MV-4-11 (cell line): ENCODE results near the gene SYPL1.

Experiments
- DNase-seq: peaks from one replicate; lab custom pipeline; 2025; lab: John Stamatoyannopoulos, UW

The SYPL1 gene

GRCh38 chr7:106121189-106121810, 9.2 kb upstream of the SYPL1 start:
- no peak for DNase-seq

GRCh38 chr7:106120500-106120899, 8.4 kb upstream of the SYPL1 start:
- no peak for DNase-seq

GRCh38 chr7:106119719-106120118, 7.6 kb upstream of the SYPL1 start:
- no peak for DNase-seq

DNA sequence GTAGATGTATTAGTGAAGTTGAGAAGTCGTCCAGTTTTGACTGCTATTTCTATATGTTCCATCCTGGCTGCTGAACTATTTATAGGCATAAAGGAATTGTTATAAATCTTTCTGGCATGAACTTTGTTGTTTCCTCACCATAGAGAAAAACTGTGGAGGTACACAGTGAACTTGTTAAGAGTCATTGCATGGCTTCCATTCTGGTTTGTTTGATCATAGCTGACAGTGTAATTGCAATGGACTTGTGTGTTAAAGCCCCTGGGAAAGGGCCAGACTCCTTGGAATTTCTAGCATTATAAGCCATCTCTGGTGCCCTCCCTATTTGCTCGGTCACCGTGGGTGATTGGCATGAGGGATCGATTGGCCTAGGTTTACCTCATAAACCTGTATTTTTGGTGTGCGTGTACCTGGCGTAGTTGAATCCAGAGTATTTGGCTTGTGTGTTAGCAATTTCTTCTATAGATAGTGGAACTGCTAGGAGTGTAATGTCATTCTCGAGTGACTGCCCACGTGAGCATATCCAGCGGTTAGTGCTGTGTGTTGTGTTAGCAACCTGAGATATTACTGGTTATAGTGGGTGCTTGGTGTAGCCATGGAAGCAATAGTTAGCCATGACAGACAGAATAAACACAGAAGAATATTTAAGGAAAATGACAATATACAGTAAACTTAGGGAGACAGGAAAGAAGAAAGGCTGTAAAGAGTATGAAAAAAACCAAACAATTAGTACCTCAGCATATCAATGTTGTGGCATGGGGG, 5.9 kb upstream of the SYPL1 start:
- DNase-seq = no peak

DNA sequence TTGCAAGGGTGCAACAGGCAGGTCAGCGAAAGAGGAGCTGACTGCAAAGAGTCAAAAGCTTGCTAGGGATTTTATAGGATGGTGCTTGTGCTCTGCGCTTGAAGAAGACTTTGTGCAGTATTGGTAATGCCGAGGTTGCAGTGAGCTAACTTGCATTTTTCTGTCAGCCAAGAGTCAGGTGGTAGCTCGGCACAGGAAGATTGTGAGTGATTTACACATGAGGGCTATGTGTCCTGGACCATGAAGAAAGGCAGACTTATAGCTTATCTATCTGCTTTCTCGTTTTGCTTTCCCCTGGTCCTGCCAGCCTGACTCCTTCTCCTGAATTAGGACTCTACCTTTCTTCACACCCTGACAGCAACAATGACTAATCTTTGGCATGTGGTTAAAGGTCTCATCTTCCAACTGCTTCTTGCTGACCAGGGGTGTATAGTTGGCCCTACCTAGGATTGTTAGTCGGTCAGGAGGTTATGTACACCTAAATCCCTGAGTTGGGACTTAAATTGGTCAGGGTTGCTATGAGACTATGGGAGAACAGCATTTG, 4.1 kb upstream of the SYPL1 start:
- DNase-seq = no peak

DNA sequence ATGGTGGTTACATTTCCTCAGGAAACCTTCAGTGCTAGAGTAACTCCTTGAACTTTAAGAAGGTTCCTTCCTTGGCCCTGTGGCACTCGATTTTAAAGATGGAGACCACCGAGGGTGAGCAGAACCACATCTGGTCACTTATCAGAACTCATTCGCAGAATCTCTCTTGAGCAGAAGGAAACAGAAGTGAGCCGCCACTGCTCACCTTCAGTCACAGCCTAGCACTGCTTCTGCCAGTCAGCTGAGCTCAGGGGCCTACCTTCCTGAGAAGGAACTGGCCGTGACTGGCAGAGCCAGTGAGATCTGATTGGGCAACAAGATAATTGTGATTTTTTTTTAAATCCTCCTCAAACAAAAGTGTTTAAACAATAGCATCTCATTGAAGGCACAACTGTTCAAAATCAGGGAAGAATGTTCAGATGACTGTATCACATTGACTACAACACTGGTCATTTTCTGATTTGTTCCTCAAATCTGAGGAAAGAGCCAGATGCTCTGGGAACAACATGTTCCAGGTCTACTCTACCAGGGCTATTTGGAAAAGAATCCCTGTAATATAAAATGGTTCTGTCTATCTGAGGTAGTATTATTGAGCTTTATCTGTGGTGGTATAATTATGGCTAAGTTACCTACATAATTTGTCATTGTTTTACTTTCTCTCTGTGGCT, 2.7 kb upstream of the SYPL1 start:
- no peak for DNase-seq

GRCh38 chr7:106112972-106113421, 885 bp upstream of the SYPL1 start:
- DNase-seq = no peak

GRCh38 chr7:106111655-106112117, 426 bp downstream of the SYPL1 start:
- peak; percentile 66 for DNase-seq

- DNase-seq = no peak
These were observed 1.0 kb downstream of the SYPL1 start for GRCh38 chr7:106110885-106111654.

DNA sequence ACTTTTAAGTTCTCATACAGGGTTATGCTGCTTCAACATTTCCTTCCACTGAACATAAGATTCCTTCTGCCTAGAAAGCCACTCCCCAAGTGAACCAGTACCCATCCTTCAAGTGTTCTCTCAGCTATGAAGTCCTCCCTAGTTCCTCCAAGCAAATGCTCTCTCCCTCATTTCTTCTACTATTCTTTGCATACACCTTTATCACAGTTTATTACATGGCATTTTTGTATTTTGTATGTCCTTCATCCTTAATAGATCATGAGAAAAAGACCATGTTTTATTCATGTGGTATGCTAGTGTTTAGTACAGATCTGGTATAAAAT, 1.9 kb downstream of the SYPL1 start:
- DNase-seq = no peak

DNA sequence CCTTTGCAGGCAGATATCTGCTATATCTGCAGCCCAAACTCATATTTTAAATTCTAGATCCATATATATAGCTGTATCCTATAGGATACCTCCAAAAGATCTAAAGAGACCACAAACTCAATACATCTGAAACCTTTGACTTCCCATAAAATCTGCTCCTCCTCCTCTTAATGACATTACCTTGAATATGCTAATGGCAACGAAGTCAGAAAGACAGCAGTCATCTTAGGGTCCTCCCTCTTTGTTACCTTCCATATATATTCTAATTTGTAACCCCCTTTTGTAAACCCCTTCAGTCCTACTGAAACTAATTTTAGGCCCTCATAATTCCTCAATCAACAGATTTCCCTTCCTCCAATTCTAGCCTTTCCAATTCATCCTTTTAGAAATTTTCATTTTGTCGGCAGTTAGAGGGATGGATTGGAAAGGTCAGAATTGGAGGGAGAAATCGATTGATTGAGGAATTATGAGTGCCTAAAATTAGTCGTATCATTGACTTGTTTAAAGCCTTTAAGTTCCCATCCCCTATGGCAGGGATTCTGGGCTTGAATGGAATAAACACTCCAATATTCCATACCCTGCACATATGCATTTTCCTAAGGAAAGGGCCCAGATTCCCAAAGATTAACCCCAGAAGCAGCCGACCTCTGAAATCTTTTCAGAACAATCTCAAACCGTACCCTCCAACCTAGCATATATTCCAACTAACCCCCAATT, 2.4 kb downstream of the SYPL1 start:
- DNase-seq = no peak

- peak; percentile 40 for DNase-seq
These were observed 3.1 kb downstream of the SYPL1 start for GRCh38 chr7:106108991-106109390.

DNA sequence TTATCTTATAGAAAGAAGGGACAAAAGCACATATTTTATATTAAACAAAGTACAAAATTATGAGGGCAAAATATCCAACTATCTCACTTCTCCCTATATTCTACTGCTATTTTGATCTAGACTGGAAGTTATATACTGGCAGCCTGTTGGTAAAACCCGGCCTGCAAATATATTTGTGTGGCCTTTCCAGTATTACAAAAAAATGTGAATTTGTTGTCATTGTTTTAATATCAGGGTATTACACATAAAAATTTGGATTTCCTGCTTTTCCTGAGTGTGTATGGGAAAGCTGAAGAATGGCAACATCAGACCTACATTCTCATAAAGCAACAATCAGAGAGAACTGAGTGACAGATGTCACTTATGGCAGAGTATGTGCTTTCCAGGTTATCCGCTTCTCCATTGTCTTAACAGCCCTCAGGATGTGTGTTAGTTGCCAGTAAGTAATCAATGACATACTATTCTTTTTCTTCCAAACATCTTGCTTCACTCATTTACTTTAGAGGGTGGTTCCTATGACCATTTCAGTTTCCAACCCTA, 7.3 kb downstream of the SYPL1 start:
- DNase-seq = no peak

DNA sequence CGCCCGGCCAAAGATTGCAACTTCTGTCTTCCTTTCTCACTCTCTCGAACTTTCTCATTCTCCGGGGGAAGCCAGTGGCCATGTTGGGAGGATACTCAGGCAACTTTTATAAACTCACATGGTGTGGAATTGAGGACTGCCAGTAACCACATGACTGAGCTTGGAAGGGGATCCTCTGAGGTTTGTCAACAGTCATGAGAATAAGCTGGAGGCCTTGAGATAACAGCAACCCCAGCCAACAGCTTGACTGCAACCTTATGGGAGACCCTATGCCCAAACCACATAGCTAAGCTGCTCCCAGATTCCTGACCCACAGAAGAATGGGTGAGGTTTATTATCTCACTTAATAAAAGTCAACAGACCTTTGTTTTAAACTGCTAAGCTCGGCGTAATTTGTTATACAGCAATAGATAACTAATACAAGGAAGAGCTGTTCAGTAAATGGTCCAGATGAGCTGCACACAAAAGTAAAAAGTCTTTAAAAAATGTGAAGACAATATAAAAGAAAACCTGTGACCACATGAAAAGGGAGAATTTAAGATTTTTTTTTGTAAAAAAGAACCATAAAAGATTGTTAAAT, 9.6 kb downstream of the SYPL1 start:
- peak; percentile 13 for DNase-seq

GRCh38 chr7:106101726-106102125, 10.4 kb downstream of the SYPL1 start:
- no peak for DNase-seq

DNA sequence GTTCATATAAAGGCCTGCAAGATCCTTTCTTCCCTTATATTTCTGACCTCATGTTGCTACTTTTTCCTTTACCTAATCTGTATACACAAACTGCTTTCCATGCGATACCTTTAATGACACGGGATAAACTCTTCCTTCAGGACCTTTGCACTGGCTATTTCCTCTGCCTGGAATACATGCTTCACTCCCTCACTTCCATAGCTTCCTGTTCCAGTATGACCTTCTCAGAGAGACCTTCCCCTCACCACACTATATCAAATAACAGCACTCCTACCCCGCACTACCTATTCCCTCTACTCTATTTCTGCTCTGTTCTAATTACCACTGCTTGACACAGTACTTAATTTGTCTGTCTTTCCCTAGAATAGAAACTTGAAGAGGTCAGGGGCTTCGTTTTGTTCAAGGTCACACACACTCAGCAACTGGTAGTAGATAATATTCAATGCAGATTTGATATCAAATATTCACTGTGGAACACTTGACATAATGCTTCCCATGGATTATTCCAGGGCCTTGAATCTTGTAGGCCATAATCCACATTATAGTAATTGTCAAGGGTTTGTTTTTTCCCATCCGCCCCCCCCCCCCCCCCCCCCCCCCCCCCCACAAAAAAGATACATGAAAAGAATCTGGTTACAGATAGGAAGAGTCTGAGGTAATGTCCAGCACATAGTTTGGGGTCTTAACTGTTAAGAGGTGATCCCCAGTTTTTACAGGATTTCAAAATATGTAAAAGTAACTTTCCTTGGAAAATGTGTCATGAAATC, 11.1 kb downstream of the SYPL1 start:
- no peak for DNase-seq

DNA sequence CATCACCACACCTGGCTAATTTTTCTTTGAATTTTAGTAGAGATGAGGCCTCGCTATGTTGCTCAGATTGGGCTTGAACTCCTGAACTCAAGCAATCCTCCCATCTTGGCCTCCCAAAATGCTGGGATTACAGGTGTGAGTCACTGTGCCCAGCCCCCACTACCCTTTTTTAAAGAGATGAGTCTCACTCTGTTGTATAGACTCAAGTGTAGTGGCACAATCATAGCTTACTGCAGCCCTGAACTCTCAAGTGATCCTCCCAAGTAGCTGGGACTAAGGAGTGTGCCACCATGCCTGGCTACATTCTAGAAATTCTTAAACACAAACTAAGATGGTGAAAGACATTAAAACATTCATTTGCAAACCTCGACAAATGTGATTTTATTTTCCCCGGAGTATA, 12.6 kb downstream of the SYPL1 start:
- no peak for DNase-seq

- no peak for DNase-seq
These were observed 13.2 kb downstream of the SYPL1 start for GRCh38 chr7:106098889-106099288.

- DNase-seq = no peak
These were observed 16.5 kb downstream of the SYPL1 start for GRCh38 chr7:106095634-106096033.

DNA sequence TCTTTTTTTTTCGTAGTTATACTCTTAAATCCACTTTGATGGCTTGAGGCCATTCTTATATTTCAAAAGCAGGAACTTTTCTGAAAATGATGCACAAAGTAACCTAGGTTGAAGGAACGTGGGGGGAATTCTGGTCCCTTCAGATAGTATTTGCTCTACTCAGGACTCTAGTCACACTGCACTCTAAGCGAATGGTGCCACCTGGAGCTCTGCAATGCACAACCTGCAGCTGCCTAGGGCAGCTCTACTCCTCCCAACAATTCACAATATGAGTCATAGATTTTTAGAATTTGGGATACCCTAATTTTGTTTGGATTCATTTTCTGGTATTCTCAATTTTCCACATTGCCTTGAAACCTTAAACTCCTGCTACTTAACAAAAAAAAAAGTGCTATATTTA, 17.3 kb downstream of the SYPL1 start:
- DNase-seq = no peak
